K562 (cell line): ENCODE data around the gene TAF1D. TPM values are rescaled to one million over a fixed set of nuclear protein-coding genes. Genes with fewer than 3 reads are reported as not detected.

Experiments used
- FUS ChIP-seq: fragments of 200-400 bp; formaldehyde crosslinking; optimal IDR thresholded peaks from 2 replicates; pipeline ENCODE3; 2017; ENCODE audit warnings: low read depth, low read length
- HBP1 ChIP-seq: fragments of 450-650 bp; formaldehyde crosslinking; IDR thresholded peaks from 2 replicates; pipeline ENCODE4 v1.4.0; 2022; ENCODE audit warnings: missing genetic modification characterization
- HOMEZ ChIP-seq: fragments of 250-450 bp; sonication (Bioruptor Pico); IDR thresholded peaks from 2 replicates; pipeline ENCODE4 v1.4.0; 2020; ENCODE audit warnings: mild to moderate bottlenecking, moderate library complexity
- HOXB6 ChIP-seq: fragments of 250-450 bp; sonication (Bioruptor Pico); IDR thresholded peaks from 2 replicates; pipeline ENCODE4 v1.5.1; 2022; ENCODE audit warnings: mild to moderate bottlenecking, borderline replicate concordance
- PRDM10 ChIP-seq: fragments of 450-650 bp; IDR thresholded peaks from 2 replicates; pipeline ENCODE4 v1.6.1; 2018; ENCODE audit not compliant: partially characterized antibody
- REST ChIP-seq, 2 experiments: fragments of 450-650 bp; formaldehyde crosslinking in 1 of 2; IDR thresholded peaks; 2 replicates each; pipeline versions ENCODE4 v1.4.0 to v1.6.1; 2014 to 2020; ENCODE audit warnings: mild to moderate bottlenecking in 2 of 2, borderline replicate concordance in 1 of 2, low read depth in 1 of 2
- polyA plus RNA-seq, 8 experiments: library from polyadenylated mRNA; depleted of rRNA in 4 of 8; stranded (reverse) in 5 of 8; unstranded in 3 of 8; fragments of >200 nt; fragmentation: Nextera tagmentation in 2 of 8; fragmentation: Illumina TruSeq in 1 of 8; extraction: Ambion mirVana in 2 of 8; extraction: Trizol in 1 of 8; gene quantifications; 2 replicates each; pipeline versions ENCODE4 v1.2.1 to v1.2.3, GENCODE V29; 2011 to 2014; ENCODE audit warnings: inconsistent platforms in 1 of 8, missing spikeins in 1 of 8
- total RNA-seq, 7 experiments: library from RNA; depleted of rRNA in 6 of 7; stranded (reverse); fragments of >200 nt in 6 of 7; fragmentation: Illumina TruSeq in 2 of 7; extraction: Trizol in 2 of 7; gene quantifications; 2 replicates each; pipeline versions ENCODE4 v1.2.1 to v1.2.3, GENCODE V29; 2011 to 2021; ENCODE audit warnings: low replicate concordance in 1 of 7

The TAF1D gene
- total and polyA plus RNA-seq, 9 of the 15 experiments (the other 6 are each of a cell fraction or from before 2014, with no cell fraction given) = 122 to 347 (median 250) TPM

GRCh38 chr11:93718057-93718563 lies 23.2 kb downstream of the TAF1D start (continued):
- TF ChIP-seq PRDM10 = peak; percentile 71
- no peak for TF ChIP-seq FUS
- TF ChIP-seq HOMEZ (CRISPR knock-in tag) = no peak
- TF ChIP-seq REST (IDR thresholded peaks at IDR 0.05; ENCODE audit: borderline replicate concordance) = peak; percentile 33; the same call in 1 of the 2 replicates
- no peak for TF ChIP-seq REST (CRISPR knock-in tag; IDR thresholded peaks at IDR 0.05; ENCODE audit: low read depth)
- 0 out of 2 replicates have a peak, but pooled peaks have one; percentile 28 for TF ChIP-seq HBP1 (CRISPR knock-in tag)
- TF ChIP-seq HOXB6 = no peak
